Stimulated activated CD4-positive, alpha-beta T cell treated with anti-CD3 and anti-CD28 coated beads, Interleukin-2, amount 100 ng/mL, for 4 hours (primary cell): ENCODE results near the gene FCRL6.
A peak's percentile ranks its signal among the peaks of the same experiment; 100 is the strongest.

Experiments used
- DNase-seq: peaks from one replicate; pipeline ENCODE4 v3.0.0-alpha.2; 2020; ENCODE audit warnings: low read depth

The FCRL6 gene

GRCh38 chr1:159802111-159802510 is at the start of gene FCRL6:
Gene FCRL6 (plus strand): TSS chr1:159802360. CDS start chr1:159802425, 65 bp downstream.
- DNase-seq = no peak

GRCh38 chr1:159753386-159753785 is 48.8 kb upstream of the FCRL6 start:
- no peak for DNase-seq

DNA sequence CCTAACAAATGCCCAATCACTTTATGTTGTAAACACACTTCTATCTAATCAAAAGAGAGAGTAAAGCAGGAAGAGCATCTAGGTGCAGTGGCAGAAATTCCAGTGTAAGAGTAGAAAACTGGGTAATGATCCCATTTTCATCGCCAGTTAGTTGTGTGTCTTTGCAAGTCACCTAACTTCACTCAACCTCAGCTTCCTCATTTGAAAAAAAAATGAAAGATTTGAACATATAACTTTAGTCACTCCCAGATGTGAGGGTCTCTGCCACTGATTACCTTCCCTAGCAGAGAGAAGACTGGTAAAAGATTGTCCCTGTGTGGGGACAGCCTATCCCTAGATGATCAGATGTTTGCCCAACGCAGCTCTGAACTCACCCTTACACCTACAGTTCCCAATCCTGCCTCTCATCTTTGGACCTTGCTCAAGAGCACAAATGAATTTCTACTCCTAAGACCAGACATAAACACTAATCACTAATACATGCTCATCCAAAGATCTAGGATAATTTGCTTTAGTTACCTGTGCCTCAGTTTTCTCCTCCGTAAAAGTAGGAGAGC is 46.6 kb upstream of the FCRL6 start:
- no peak for DNase-seq

GRCh38 chr1:159756397-159756796 is 45.8 kb upstream of the FCRL6 start:
- no peak for DNase-seq

- DNase-seq = no peak
Measured at GRCh38 chr1:159763686-159764085, 38.5 kb upstream of the FCRL6 start.

GRCh38 chr1:159765806-159766205 is 36.4 kb upstream of the FCRL6 start:
- DNase-seq = no peak

DNA sequence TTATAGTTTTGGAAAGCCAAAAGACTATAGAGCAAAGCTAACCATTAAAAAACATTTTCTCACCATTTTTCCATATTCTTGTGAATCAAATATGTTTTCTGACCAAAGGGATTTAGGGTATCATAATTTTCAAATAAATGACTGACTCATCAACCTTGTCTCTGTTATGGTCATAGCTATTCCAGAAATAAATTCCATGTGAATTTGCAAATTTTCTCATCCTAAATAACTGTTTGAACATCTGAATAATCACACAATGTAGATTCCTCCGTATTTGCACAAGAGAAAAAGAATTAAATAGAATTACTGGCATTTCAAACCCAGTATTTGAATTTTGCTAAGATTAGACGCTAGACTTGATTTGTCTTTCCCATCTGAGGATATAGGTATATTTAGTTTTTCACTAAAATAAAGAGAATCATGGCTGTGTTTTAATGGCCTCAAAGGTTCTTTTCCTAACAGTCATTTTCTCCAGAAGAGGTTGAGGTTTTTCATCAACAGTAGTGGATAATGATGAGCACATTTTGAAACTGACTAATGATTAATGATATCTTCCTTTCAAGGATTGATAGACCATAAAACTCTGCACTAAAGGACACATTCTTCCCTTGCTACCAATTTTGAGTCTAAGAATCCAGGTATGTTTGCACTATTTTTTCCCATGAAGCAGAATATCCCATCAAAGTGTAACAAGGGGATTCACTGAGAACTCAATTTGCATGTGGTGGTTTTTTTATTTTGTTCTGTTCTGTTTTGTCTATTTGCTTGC is 30.8 kb upstream of the FCRL6 start:
- DNase-seq = no peak

- DNase-seq = no peak
Measured at GRCh38 chr1:159774465-159774864, 27.7 kb upstream of the FCRL6 start.

- no peak for DNase-seq
Measured at GRCh38 chr1:159775716-159776115, 26.4 kb upstream of the FCRL6 start.

DNA sequence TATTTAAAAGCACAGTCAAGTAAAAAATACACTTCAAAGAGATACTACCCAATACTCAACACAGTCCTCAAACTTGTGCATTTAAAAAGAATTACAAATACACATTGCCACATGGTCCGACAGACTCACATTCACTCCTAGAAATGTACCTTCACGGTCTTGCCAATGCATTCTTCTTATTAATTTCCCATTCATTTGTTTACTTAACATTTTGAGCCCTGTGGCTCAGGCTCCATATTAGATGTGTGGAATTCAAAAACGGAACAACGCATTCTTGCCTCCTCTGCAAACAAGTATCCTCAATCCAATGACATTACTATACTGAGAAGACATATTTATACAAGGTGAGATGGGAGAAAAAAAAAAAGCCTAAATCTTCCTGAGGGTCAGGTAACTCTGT is 23.9 kb upstream of the FCRL6 start:
- no peak for DNase-seq

DNA sequence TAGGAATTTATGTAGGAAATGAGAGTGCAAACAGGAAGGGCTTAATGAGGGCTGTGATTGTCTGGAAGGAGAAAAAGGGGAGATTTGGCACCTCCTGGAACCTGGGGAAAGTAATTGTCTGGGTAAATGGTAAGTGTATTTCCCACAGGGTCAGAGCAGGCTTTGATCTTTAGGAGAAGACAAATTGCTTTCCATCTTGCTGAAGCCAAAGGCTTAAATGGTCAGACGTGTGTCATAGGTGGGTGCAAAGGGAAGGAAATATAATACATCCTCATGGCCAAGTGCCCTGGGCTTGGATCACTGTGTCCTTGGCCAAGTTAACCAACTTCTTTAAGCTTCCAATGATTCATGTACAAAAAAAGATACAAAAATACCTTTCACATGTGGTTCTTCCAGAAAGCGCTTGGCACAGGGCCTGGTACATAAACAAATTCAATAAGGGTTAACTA is 22.7 kb upstream of the FCRL6 start:
- DNase-seq = no peak

DNA sequence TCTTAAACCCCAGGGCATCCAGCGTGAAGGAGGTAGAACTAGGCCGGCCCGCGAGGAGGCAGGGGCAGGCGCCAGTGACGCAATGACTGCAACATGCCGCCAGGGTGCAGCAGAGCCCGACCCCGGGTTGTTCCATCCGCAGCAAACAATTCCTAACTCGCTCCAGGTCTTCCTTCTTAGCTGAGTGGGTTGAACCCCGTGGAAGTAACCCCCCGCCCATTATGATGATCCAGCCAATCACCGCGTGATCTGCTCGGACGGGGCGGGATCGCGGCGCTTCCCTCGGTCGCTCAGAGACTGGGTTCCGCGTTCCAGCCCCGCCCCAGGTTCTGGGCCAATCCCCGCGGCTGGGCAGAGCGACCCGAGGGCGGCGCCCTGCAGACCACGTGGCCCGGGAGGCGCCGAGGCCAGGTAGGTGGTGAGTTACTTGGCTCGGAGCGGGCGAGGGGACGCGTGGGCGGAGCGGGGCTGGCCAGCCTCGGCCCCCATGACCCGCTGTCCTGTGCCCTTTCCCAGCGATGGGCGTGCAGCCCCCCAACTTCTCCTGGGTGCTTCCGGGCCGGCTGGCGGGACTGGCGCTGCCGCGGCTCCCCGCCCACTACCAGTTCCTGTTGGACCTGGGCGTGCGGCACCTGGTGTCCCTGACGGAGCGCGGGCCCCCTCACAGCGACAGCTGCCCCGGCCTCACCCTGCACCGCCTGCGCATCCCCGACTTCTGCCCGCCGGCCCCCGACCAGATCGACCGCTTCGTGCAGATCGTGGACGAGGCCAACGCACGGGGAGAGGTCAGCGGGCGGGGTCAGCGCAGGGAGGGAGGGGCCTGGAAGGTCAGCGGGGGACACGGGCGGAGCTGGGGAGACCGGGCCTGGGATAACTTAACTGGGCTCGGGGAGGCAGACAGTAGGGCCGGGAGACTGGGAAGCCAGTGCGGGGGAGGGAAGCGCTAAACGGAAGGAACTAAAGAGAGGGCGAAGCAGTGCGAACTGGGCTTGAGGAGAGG is 21.3 kb upstream of the FCRL6 start, which contains the start of gene DUSP23:
TSS of gene DUSP23 (plus strand) at position 380 of the 1,000 bp plus-strand sequence. CDS start at position 519, 139 bp downstream.
- DNase-seq = peak; percentile 94

GRCh38 chr1:159781992-159782391 is 20.2 kb upstream of the FCRL6 start:
- no peak for DNase-seq

- DNase-seq = no peak
Measured at GRCh38 chr1:159783724-159784123, 18.4 kb upstream of the FCRL6 start.

- DNase-seq = no peak
Measured at GRCh38 chr1:159786465-159786864, 15.7 kb upstream of the FCRL6 start.

GRCh38 chr1:159786966-159787365 is 15.2 kb upstream of the FCRL6 start:
- DNase-seq = no peak

DNA sequence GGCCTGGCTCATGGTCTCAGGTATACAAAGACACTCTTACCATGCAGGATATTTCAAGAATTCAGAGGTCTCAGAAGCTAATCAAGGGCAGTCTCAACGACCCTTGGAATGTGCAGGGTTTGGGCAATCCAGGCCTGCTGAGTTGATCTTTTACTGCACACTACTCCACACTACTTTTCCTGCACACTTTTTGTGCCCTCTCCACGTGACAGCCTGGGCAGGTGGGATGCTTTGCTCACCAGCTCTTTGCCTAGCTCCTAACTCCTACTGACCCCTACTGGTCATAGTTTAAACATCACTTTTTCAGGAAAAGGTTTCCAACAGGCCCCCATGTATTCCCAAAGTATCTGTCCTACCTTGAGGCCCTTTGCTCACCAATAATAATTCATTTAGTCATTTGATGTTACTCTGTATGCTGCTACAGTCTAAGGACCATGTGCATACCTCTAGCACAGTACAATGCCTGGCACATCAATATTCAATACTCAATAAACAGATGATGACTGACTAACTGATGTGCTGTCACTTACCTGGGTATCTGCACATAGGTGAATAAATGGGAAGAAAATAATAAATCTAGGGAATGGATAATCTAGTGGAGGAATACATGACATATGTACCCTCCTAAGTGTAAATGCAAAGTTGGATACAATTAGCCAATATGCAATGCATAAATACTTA is 11.8 kb upstream of the FCRL6 start:
- no peak for DNase-seq

GRCh38 chr1:159791031-159791430 is 11.1 kb upstream of the FCRL6 start:
- no peak for DNase-seq

DNA sequence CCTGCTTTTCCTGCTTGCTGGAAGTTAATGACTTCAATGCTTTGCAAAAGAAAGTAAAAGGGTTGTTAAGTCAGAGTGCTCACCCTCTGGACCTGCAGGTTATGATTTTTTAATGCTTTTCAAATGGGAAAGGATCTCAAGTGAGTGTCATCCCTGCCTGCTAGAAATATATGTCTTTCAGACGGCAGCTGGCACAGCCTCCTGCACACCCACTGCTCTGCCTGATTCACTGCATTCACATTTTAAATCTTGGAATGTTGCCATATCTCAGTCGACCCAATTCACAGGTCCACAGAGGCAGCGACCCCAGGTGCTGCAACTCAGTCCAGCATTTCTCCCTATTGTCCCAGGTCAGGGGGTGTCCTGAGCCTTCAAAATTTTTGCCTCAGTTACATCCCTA is 10.7 kb upstream of the FCRL6 start:
- no peak for DNase-seq

GRCh38 chr1:159795534-159795933 is 6.6 kb upstream of the FCRL6 start:
- no peak for DNase-seq

- DNase-seq = peak; percentile 18
Measured at GRCh38 chr1:159798893-159799292, 3.3 kb upstream of the FCRL6 start.

GRCh38 chr1:159799446-159799985 is 2.6 kb upstream of the FCRL6 start:
- DNase-seq = no peak
